ENCODE measurements around the gene TEN1. TPM values are rescaled to one million over a fixed set of nuclear protein-coding genes. Genes with fewer than 3 reads are reported as not detected.
A peak's percentile ranks its signal among the peaks of the same experiment; 100 is the strongest.
"Not testable (repeated sequence)": the region's sequence is repeated elsewhere in the genome, so short reads cannot be mapped to it uniquely, and the experiment has no call there.

TEN1 gene
- total RNA-seq, 4 donors from 2014 or later = 20.0 to 43.6 (median 26.9) TPM

GRCh38 chr17:76040376-76040775 lies 61.3 kb downstream of the TEN1 start:
- Histone ChIP-seq H3K36me3 (peaks cover 75% of the 10 kb centered on the region), H3K4me3 (no peak overlapping the region), H3K9me3 (no peaks in the 10 kb centered on the region), H3K27ac (no peak overlapping the region), H3K27me3 (no peaks in the 10 kb centered on the region), H3K4me1 (peaks cover 21% of the 10 kb centered on the region)
- WGBS = 71% methylated on average over 6 of the region's 6 CpGs
- TF ChIP-seq EP300 (IDR thresholded peaks at IDR 0.05) = no peak
- no peak for TF ChIP-seq POLR2A (IDR thresholded peaks at IDR 0.05)
- TF ChIP-seq POLR2AphosphoS5 (IDR thresholded peaks at IDR 0.05) = no peak
- TF ChIP-seq CTCF (IDR thresholded peaks at IDR 0.05) = no peak
- no peak for DNase-seq (ENCODE audit: low spot score in 2 of 2)

GRCh38 chr17:76042868-76043267 lies 63.8 kb downstream of the TEN1 start:
- H3K9me3 ChIP-seq; H3K27me3 ChIP-seq; H3K4me3 ChIP-seq; H3K27ac ChIP-seq; DNase-seq (ENCODE audit: low spot score in 2 of 2): not testable (repeated sequence)
- Histone ChIP-seq H3K36me3 (peaks cover 100% of the 10 kb centered on the region), H3K4me1 (peaks cover 13% of the 10 kb centered on the region)
- whole genome bisulfite sequencing = 93% methylated on average over 3 of the region's 3 CpGs

GRCh38 chr17:76044475-76045007 lies 65.5 kb downstream of the TEN1 start:
- not testable (repeated sequence) for H3K9me3 ChIP-seq; DNase-seq (ENCODE audit: low spot score in 2 of 2); H3K4me3 ChIP-seq; H3K27me3 ChIP-seq
- WGBS = 50% methylated on average over 11 of the region's 11 CpGs
- Histone ChIP-seq H3K4me1 (peaks cover 15% of the 10 kb centered on the region), H3K27ac (peak overlapping the region; percentile 35), H3K36me3 (peaks cover 100% of the 10 kb centered on the region)

GRCh38 chr17:76046064-76046463 lies 67.0 kb downstream of the TEN1 start:
- no peak overlapping the region for H3K4me3 ChIP-seq
- peaks cover 28% of the 10 kb centered on the region for H3K4me1 ChIP-seq
- H3K27me3 ChIP-seq = no peaks in the 10 kb centered on the region
- no peaks in the 10 kb centered on the region for H3K9me3 ChIP-seq
- H3K36me3 ChIP-seq = peaks cover 95% of the 10 kb centered on the region
- 80% methylated on average over 8 of the region's 8 CpGs for WGBS
- no peak for DNase-seq (ENCODE audit: low spot score in 2 of 2)
- H3K27ac ChIP-seq = no peak overlapping the region
- TF ChIP-seq EP300 (IDR thresholded peaks at IDR 0.05) = no peak
- no peak for TF ChIP-seq POLR2AphosphoS5 (IDR thresholded peaks at IDR 0.05)
- TF ChIP-seq CTCF (IDR thresholded peaks at IDR 0.05) = no peak
- no peak for TF ChIP-seq POLR2A (IDR thresholded peaks at IDR 0.05)

- Histone ChIP-seq H3K27ac (no peak overlapping the region), H3K4me1 (peaks cover 41% of the 10 kb centered on the region), H3K36me3 (peaks cover 80% of the 10 kb centered on the region), H3K9me3 (no peaks in the 10 kb centered on the region), H3K4me3 (no peak overlapping the region), H3K27me3 (no peaks in the 10 kb centered on the region)
- 86% methylated on average over 9 of the region's 9 CpGs for WGBS
- DNase-seq (ENCODE audit: low spot score in 2 of 2) = no peak
- TF ChIP-seq POLR2A (IDR thresholded peaks at IDR 0.05) (no peak), CTCF (IDR thresholded peaks at IDR 0.05) (no peak), POLR2AphosphoS5 (IDR thresholded peaks at IDR 0.05) (no peak), EP300 (IDR thresholded peaks at IDR 0.05) (no peak)
These were observed 69.1 kb downstream of the TEN1 start for GRCh38 chr17:76048025-76048605.

- Histone ChIP-seq H3K27ac (no peak overlapping the region), H3K9me3 (no peaks in the 10 kb centered on the region), H3K27me3 (no peaks in the 10 kb centered on the region), H3K4me3 (no peak overlapping the region), H3K4me1 (peaks cover 40% of the 10 kb centered on the region), H3K36me3 (peaks cover 74% of the 10 kb centered on the region)
- TF ChIP-seq POLR2A (IDR thresholded peaks at IDR 0.05) (no peak), EP300 (IDR thresholded peaks at IDR 0.05) (no peak), CTCF (IDR thresholded peaks at IDR 0.05) (no peak), POLR2AphosphoS5 (IDR thresholded peaks at IDR 0.05) (no peak)
- WGBS = 76% methylated on average over 9 of the region's 9 CpGs
- no peak for DNase-seq (ENCODE audit: low spot score in 2 of 2)
These were observed 69.7 kb downstream of the TEN1 start for GRCh38 chr17:76048711-76049110.
